ENCODE measurements around the gene C5orf52.
"Not testable (repeated sequence)": the region's sequence is repeated elsewhere in the genome, so short reads cannot be mapped to it uniquely, and the experiment has no call there.

Gene C5orf52

DNA sequence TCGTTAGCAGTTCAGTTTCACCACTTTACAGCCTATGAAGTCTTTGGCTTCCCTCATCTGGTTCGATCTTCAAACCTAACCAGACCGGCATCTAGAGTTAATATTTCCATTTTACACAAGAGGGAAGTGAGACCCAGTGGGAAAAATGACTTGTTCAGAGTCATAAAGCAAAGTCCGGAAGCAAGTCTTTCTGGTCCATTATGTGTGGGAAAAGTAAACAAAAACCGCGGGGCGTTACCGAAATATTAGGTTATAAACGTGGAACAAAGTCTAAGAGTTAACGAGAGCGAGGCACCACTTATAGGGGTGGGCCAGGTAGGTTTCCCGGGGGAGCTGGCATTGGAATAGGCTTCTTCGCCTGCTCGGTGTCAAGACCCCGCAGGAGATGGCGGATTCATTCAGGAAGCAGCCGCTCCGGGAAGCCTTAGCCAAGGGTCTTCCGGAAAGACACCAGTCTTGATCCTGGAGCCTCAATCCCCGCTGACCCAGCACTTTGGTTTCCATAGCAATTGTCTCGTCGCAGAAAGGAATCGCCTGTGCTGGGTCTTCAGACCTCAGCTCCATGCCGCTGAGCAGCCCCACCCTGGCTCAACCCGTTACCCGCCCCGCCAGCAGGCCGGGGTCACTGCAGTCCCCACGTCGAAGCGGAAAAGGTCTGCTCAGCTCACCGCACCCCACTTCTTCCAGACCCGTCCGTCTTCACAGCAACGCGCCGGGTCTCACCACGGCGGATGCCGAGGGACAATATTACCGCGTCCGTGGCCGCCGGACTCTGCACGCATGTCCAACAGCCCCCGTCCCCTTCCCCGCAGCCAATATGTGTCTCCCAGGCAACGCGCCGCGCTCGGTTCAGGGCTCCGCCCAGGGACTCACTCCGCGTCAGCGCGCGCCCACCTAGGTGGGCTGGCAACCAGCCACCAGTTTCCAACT, at the start of gene C5orf52:
Gene C5orf52, plus strand, starts transcription at position 872 of the 930 bp plus-strand sequence. CDS start 82 bp downstream, outside the sequence.
- peak; percentile 42 for DNase-seq

DNA sequence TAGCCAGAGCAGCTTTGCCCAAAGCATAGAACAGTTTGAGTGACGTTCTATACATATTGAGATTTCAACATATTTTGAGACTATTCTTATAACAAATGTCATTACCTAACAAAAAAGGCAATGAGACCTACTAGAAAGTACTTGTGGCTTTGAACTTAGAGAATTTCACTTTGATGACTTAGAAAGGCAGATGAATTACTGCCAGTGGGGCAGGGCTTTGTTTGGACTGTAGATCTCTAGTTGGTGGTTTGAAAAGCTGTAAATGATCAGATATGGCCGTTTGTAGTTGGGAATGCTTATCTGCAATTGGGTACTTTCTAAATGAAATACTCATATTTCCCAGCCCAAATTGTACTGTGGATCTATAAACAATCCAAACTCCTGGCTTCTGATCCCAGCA, 47.2 kb upstream of the C5orf52 start:
- no peak for DNase-seq

DNA sequence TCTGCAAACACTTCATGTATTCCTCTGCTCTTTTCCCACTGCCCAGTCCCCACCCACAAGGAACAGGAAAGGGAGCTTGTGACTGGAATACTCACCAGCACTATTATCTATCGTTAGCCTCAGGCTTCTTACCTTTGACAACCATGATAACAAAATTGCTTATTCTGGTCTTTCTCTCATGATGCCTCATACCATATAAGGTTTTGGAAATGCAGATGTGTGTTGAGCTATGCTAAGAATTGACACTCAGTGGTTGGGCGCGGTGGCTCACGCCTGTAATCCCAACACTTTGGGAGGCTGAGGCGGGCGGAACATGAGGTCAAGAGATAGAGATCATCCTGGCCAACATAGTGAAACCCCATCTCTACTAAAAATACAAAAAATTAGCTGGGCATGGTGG, 44.5 kb upstream of the C5orf52 start:
- no peak for DNase-seq

DNA sequence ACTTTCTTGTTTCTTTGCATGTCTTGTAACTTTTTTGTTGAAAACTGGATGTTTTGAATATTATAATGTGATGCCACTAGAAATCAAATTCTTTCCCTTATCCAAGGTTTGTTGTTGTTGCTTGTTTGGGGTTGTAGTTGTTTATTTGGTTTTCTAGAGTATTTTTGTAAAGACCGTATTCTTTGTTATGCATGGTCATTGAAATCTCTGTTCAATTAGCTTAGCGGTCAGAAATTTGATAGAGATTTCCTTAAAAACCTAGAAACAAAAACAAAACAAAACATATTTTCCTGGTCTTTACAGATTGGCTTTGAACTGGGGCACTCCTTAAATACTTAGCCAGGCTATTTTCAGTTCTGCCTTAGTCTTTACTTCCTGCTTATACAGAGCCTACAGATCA, 41.0 kb upstream of the C5orf52 start:
- DNase-seq: no peak

DNA sequence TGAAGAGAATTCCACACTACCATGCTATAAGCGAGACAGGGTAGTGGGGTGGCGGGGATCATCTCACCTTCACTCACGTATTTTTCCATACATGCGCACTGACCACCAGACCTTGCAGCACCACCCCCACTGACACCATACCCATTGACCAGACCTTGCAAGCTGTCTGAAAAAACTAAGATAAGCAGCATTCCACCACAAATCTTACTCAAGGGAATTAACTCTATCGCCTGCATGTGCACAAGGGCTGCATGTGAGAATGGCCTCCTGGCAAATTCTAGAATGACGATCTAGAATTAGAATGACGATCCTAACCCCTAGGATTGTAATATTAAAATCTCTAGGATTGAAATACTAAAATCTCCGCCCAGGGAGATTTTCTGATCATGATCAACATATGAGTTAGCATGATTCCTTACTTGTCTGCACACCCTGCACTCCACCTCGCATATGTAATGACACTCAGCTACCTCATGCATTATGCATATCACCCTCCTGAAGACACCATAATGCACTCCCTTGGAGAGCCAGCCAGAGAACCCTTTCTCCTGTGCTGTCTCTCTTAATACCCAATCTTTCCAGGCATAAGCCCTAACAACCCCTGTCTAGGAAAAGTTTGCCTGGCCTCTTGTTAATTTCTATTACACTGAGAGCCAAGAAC, 30.8 kb upstream of the C5orf52 start:
- no peak for DNase-seq

DNA sequence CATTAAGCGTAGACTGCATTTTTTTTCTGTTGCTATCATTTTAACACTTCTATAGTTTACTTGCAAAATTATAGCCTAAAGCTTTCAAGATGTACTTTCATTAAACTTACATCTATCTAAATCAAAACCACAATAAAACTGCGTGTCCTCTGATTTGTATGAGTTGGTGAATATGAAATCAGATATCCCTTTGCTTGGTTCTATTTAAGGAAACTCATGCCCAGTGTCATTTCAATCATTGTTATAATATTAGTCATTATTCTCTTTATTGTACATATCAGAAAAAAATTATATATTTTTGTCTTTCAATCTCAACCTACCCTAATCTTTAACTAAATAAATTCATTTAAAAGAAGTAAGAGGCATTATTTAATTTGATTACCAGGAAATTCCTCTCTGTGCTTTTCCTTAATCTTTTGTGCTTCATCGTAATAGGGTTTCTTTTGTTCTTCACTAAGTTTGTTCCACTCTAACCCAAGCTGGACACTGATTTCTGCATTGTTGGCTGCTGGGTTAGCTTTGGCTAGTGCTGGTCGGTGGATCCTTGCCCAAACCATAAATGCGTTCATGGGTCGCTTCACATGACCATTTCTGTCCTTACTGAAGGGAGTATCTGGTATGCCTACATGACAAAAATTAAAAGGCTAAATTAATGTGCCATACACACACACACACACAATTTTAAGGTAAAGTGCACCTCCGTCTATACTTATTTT, 22.9 kb upstream of the C5orf52 start:
- no peak for DNase-seq

DNA sequence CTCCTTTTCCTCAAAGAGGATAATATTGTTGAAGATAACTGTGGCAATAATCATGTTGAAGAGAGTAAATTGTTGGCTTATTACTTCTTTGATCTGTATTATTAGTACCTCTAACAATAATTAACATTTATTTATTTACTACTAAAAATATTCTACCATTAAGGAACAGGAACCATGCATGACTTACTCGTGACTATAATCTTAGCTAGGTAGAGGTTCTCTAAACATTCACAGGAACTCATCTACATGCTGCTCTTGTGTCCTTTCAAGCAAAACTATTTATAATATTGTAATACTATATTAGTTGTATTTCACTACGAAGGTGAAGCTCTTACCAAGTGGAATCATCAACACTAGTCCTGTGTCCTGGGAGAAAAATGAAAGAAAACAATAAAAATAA, 22.2 kb upstream of the C5orf52 start:
- no peak for DNase-seq

DNA sequence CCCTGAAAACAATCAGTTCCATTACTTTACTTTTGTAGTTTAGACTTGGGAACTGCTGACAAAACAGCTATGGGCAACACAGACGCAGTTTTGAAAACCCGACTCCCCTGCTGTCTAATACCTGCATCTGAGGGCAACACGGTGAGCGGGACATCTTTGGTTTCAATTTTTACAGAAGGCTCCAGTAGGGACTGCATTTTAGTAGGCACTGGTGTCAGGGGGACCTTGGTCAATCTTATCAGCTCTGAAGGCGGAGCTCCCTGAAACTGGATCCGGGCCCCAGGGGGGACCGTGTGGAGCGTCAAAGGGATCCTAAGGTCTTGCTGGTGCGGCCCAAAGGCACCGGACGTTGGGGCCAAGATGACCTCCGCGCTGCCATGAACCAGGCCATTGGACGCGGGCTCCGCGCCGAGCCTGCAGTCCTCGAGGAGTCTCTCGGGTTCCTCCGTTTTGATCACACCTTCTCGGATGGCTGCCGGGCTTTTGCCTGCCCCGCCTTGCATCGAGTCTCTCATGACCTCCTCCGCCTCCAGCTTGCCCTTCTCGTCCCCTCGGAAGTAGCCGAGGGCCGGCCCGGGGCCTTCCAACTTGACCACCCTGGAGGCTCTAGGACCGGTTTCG, 20.2 kb upstream of the C5orf52 start:
- DNase-seq: no peak

DNA sequence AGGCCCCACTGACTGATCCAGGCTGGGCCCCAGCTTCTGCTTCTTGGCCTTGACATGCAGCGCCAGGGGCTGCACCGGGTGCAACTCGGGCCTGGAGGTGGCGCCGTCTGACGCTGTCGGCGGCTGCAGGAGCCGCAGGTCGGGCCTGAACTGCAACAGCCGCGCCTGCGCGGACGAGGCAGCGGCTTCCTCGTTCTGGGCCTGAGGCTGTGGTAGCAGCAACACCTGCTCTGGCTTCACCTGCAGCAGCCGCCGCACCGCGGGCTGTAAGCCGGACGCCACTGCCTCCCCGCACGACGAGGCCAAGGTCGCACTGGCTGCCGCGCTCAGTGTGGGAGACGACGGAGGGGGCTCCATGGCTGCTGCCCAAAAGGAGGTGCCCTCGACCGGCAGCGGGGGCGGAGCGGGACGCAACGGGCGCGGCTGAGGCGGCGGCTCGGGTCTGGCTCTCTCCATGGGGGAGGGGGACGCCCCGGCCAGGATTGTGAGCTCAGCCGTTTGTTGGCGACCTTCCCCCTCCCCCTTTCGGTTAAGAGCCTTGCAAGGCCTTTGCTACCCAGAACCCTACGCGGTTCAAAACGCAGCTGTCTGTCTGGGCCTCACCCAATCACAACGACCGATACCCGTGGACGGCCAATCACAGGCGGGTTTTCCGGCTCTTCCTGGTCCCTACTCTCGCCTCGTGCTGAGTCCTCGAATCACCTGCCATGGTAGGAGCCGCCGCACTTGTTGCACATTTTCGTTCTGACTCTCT, 19.5 kb upstream of the C5orf52 start:
- DNase-seq: peak; percentile 86

DNA sequence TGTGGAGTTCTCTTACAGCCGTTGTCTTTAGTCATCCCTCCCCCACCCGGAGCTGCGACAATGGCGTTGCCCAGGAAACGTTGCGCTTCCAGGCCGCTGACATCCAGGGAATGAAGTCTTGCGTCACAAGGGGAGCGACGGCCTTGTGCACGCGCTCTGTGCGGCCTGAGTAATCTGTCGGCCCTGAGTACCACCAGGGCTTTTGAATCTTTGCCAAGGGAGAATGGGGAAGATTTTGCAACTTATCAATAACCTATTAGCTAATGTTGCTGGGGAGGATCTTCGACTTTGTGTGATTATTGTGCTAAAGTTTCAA, 19.0 kb upstream of the C5orf52 start, which contains the start of gene SOX30:
Gene SOX30, minus strand, starts transcription at position 62 of the 316 bp plus-strand sequence. CDS start 360 bp downstream, outside the sequence.
- no peak for DNase-seq

DNA sequence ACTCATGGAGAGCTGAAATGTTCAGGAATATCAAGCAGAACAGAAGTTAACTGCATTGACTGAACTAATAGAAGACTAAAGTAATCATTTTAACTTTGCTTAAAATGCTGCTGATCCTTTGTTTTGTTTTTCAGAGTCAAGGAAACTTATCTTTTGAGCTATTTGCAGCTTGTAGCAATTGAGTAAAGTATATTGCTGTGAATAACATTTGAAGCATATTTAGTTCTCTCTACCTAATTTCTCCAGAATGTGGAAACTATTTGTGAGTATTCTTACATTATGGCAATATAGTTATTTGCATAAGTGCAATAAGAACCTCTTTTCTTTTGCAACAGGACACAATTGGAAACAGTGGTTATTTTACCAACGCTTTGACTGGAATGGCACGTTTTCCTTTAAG, 13.8 kb upstream of the C5orf52 start:
- no peak for DNase-seq

DNA sequence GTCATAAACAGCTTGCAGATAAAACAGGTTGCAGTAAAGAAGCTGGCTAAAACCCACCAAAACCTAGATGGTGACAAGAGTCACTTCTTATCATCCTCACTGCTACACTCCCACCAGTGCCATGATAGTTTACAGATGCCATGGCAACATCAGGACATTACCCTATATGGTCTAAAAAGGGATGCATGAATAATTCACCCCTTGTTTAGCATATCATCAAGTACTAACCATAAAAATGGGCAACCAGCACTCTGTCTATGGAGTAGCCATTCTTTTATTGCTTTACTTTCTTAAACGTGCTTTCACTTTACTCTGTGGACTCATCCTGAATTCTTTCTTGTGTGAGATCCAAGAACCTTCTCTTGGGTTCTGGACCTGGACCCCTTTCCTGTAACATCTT, 12.4 kb upstream of the C5orf52 start:
- no peak for DNase-seq

DNA sequence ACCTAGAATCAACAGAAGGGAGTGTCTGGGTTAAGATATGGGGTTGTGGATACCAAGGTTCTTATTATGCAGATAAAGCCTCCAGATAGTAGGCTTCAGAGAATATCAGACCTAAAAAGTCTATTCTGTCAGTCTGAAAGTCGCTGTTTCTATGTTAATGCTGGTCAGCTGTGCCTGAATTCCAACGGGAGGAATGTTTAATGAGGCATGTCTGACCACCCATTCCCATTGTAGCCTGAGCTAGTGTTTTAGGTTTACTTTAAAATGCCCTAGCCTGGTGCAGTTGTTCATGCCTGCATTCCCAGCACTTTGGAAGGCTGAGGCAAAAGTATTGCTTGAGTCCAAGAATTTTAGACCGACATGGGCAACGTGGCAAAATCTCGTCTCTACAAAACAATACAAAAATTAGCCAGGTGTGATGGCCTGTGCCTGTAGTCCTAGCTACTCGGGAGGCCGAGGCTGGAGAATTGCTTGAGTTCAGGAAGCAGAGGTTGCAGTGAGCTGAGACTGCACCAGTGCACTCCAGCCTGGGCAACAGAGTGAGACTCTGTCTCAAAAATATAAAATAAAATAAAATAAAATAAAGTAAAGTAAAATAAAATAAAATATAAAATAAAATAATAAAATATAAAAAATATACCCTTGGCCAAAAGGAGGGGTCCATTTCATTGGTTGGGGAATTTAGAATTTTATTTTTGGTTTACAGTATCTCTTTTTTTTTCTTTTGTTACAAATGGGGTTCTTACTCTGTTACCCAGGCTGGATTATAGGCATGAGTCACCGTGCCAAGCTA, 11.3 kb upstream of the C5orf52 start:
- DNase-seq: no peak

DNA sequence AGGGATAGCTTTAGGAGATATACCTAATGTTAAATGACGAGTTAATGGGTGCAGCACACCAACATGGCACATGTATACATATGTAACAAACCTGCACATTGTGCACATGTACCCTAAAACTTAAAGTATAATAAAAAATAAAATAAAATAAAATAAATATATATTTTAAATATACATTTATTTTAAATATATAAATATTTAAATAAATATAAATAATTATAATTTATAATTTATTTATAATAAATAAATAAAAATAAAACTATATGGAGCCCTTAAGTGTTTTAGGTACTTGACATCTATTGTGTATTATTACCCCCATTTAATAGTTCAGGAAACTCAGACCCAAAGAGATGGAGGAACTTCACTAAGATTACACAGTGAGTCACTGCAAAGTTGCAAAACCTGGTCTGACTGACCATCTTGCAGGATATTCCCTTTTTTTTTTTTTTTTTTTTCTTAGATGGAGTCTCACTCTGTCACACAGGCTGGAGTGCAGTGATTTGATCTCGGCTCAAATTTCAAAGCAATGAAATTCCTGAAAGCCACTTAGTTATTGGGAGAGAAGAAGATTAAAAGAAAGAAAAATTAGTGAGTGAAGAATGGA, 5.8 kb upstream of the C5orf52 start:
- DNase-seq: no peak

DNA sequence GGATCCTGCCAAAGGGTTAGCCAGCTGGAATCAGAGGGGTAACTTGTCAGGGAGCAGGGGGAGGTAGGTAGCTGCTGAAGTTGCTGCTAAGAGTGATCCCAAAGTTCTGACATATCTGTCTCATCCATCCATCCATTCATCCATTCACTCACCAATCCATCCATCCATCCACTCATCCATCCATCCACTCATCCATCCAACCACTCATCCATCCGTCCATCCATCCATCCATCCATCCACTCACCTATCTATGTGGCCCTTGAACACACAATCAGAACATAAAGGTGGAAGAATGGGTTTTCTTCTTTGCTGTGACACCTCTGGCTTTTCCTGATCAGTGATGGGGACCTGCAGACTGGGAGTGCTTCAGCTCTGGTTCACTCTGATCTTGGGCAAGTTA, 3.0 kb upstream of the C5orf52 start:
- DNase-seq: no peak

DNA sequence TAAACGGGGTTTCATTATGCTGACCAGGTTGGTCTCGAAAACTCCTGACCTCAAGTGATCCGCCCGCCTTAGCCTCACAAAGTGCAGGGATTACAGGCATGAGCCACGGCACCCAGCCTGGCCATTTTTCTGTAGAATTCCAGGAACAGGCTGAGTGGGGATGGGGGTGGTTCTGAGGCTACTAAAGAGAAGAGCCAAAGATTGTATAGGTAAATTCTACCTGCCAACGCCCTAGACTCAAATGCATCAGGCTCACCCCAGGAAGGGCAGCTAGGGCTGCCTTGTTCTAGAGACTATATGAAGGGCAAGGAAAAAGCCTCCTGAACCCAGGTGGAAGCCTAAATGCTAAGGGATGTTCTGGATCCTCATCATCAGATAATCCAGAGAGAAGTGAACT, 1.6 kb upstream of the C5orf52 start:
- DNase-seq: no peak

DNA sequence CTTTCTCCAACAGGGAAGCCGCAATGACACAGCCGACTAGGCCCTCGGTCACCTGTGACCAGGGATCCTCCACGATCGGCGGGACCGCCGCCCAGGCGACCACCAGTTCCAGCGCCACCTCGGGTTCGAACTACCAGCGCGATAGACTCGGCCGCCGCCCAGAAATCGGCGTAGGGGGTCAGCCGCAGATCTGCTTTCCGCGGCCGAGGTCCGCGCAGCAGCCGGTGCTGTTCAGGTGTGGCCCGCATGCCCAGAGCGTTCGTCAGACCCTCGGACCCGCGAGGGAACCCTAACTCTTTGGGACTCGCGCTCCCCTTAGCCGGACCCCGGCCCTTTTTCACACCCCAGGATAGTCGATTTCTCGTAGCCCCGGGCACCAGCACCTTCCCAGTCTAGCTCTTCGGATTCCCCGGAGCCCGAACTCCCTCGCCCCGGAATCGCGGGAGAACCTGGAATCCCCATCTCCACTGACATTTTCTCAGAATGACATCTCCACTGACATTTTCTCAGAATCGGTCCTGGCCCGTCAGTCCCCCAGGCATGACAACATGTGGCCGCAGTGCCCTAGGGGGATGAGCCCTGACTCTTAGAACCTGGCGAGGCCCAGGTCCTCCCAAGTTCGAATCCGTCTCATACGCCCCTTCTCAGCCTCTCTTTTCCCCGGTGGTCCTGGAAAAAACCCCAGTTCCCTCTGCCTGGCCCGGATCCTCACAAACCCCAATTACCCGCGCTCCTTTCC, 428 bp downstream of the C5orf52 start:
- DNase-seq: no peak

DNA sequence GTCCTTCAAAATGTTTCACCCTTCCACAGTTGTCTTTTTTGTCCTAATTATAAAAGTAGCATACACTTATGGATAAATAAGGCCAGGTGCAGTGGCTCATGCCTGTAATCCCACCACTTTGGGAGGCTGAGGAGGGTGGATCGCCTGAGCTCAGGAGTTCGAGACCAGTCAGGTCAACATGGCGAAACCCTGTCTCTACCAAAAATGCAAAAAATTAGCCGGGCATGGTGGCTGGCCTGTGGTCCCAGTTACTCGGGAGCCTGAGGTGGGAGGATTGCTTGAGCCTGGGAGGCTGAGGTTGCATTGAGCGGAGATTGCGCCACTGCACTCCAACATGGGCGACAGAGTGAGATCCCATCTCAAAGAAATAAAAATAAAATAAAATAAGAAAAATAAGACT, 1.6 kb downstream of the C5orf52 start:
- no peak for DNase-seq

DNA sequence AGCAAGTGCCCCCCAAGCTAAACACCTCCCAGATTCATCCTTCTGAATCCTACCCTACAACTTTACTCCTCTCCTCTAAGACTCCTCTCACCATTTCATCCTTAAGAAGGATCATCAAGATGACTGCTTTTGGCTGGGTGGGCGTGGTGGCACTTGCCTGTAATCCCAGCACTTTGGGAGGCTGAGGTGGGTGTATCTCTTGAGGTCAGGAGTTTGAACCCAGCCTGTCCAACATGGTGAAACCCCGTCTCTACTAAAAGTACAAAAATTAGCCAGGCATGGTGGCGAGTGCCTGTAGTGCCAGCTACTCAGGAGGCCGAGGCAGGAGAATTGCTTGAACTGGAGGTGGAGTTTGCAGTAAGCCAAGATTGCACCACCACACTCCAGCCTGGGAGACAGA, 3.0 kb downstream of the C5orf52 start:
- DNase-seq: not testable (repeated sequence)

DNA sequence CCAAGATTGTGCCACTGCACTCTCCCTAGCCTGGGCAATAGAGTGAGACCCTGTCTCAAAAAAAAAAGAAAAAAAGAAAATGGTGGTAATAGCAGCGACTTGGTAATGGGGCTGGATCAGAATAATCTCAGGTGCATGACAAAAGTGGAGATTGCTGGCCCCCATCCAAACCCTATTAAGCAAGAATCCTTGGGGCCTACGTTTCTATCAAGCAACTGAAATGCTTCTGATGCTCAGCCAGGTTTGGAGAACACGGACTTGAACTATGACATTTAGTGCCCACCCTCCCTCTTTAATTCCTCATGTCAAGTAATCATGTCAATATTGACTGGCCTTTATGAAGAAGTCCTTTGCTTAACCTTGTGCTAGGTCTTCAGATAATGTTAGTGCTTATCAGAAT, 6.6 kb downstream of the C5orf52 start:
- no peak for DNase-seq
